Measurements from ENCODE around the gene CDK5RAP1. TPM values are rescaled to one million over a fixed set of nuclear protein-coding genes. Genes with fewer than 3 reads are reported as not detected.

Gene CDK5RAP1
- total and polyA plus RNA-seq, 2 of the 8 experiments (the other 6 are each of a cell fraction or from before 2014, with no cell fraction given), result 37.8 to 46.6 TPM

GRCh38 chr20:33316958-33317357, 84.4 kb downstream of the CDK5RAP1 start:
- H3K79me1 ChIP-seq (ENCODE audit: low read depth, low read length), result no peaks in the 10 kb centered on the region
- no peaks in the 10 kb centered on the region for H3K36me3 ChIP-seq (ENCODE audit: control insufficient read depth in 2 of 4, insufficient read depth in 4 of 4, low read length in 3 of 4)
- H2BK5ac ChIP-seq (ENCODE audit: low read depth, low read length), result no peak overlapping the region; the same call in 1 of the 2 replicates
- H3K23ac ChIP-seq (ENCODE audit: insufficient read length), result no peak overlapping the region
- H4K91ac ChIP-seq (replicated peaks; ENCODE audit: insufficient read length, low read length), result no peak overlapping the region
- no peak overlapping the region for H2BK12ac ChIP-seq (ENCODE audit: low read depth, low read length)
- no peak overlapping the region for H2BK15ac ChIP-seq (ENCODE audit: low read length)
- no peak overlapping the region for H2BK20ac ChIP-seq (ENCODE audit: low read length)
- H3K4me1 ChIP-seq (replicated peaks in 1 of 4; ENCODE audit: control insufficient read depth in 3 of 4, insufficient read depth in 4 of 4, low read length in 3 of 4), result no peaks in the 10 kb centered on the region
- CTCF ChIA-PET (ENCODE audit: partially characterized antibody), result interaction anchor here (1.1 to 4.3 kb wide), 5 partner anchors 9 to 99 kb away, joined by 3 to 21 read pairs (median 3); no protein-coding TSS in a partner anchor
- no peak overlapping the region for H2AK5ac ChIP-seq (ENCODE audit: low read depth, low read length)
- H4K5ac ChIP-seq (ENCODE audit: insufficient read length, low read depth, low read length), result no peak overlapping the region
- H3K23me2 ChIP-seq (ENCODE audit: low read depth, low read length), result no peaks in the 10 kb centered on the region
- no peak overlapping the region for H3K4me3 ChIP-seq (ENCODE audit: extremely low read depth in 1 of 4, insufficient read depth in 2 of 4, low read depth in 3 of 4, low read length in 4 of 4)
- FAIRE-seq (no peak), DNase-seq (ENCODE audit: low read depth in 1 of 2, low spot score in 2 of 2) (no peak)
- 87% methylated on average over 3 of the region's 3 CpGs; no CpG with 5 or more reads in 1 of the 2 experiments for WGBS, 2 experiments (ENCODE audit: extremely low coverage in 1 of 2, insufficient coverage in 1 of 2, insufficient read length in 1 of 2, insufficient replicate concordance in 2 of 2, low coverage in 1 of 2, low lambda C conversion rate in 2 of 2, missing lambda C conversion rate in 1 of 2)
- H3K4ac ChIP-seq (replicated peaks; ENCODE audit: insufficient read length, low read depth, low read length), result no peak overlapping the region
- POLR2A ChIA-PET (ENCODE audit: partially characterized antibody), result no interaction called here
- H3K9ac ChIP-seq (replicated peaks in 1 of 4; ENCODE audit: extremely low read depth in 1 of 4, low read depth in 3 of 4, low read length in 3 of 4), result no peak overlapping the region
- H3K4me2 ChIP-seq (ENCODE audit: insufficient read depth in 1 of 2, low read depth in 2 of 2, low read length in 2 of 2), result no peak overlapping the region
- H3K56ac ChIP-seq (replicated peaks; ENCODE audit: insufficient read length, low read depth, low read length), result no peak overlapping the region
- H2AFZ ChIP-seq (ENCODE audit: low read length), result no peak overlapping the region
- H3K18ac ChIP-seq (ENCODE audit: extremely low read depth, low read length), result no peak overlapping the region
- H3K79me2 ChIP-seq (ENCODE audit: control insufficient read depth in 1 of 2, insufficient read depth in 2 of 2, low read length in 2 of 2), result no peaks in the 10 kb centered on the region
- H4K20me1 ChIP-seq (replicated peaks in 1 of 2; ENCODE audit: control insufficient read depth in 1 of 2, insufficient read depth in 2 of 2, low read length in 2 of 2), result no peaks in the 10 kb centered on the region
- H3K27ac ChIP-seq (ENCODE audit: low read depth, low read length), result no peak overlapping the region
- no peaks in the 10 kb centered on the region; a peak in 2 of 7 replicates for H3K27me3 ChIP-seq (replicated peaks in 1 of 4; ENCODE audit: control insufficient read depth in 3 of 4, extremely low read depth in 1 of 4, insufficient read depth in 3 of 4, low read length in 3 of 4)
- no peaks in the 10 kb centered on the region for H3K9me3 ChIP-seq (ENCODE audit: insufficient read depth in 2 of 2, low read depth in 1 of 2, low read length in 1 of 2)
- no peak overlapping the region for H4K8ac ChIP-seq (ENCODE audit: extremely low read depth, insufficient read depth, low read length)
- no peak overlapping the region for H2BK120ac ChIP-seq (replicated peaks; ENCODE audit: low read depth, low read length)
- no peak overlapping the region for H3K14ac ChIP-seq (ENCODE audit: insufficient read length)
- no peak for TF ChIP-seq TAF1 (IDR thresholded peaks at IDR 0.05; ENCODE audit: low read depth, low read length)
- TF ChIP-seq BRCA1 (IDR thresholded peaks at IDR 0.05; ENCODE audit: low read depth, low read length), result no peak
- TF ChIP-seq GTF2F1 (IDR thresholded peaks at IDR 0.05; ENCODE audit: borderline replicate concordance, low read depth, low read length), result no peak
- no peak for TF ChIP-seq ATF2 (IDR thresholded peaks at IDR 0.05; ENCODE audit: low read length)
- TF ChIP-seq JUN (IDR thresholded peaks at IDR 0.05; ENCODE audit: low read depth, low read length), result no peak
- no peak for TF ChIP-seq YY1 (IDR thresholded peaks at IDR 0.05; ENCODE audit: low read depth, low read length)
- TF ChIP-seq CREB1 (IDR thresholded peaks at IDR 0.05), result no peak
- no peak for TF ChIP-seq CHD2 (IDR thresholded peaks at IDR 0.05; ENCODE audit: low read length)
- TF ChIP-seq TCF12 (IDR thresholded peaks at IDR 0.05; ENCODE audit: low read depth, low read length), result no peak
- TF ChIP-seq EZH2 (IDR thresholded peaks at IDR 0.05; ENCODE audit: low read depth, low read length, severe bottlenecking), result no peak
- TF ChIP-seq EGR1 (IDR thresholded peaks at IDR 0.05; ENCODE audit: borderline replicate concordance, low read depth, low read length), result no peak
- TF ChIP-seq NRF1 (IDR thresholded peaks at IDR 0.05; ENCODE audit: low read depth, low read length), result no peak
- no peak for TF ChIP-seq KDM5A (IDR thresholded peaks at IDR 0.05; ENCODE audit: low read length)
- TF ChIP-seq RAD21 (IDR thresholded peaks at IDR 0.05 in 1 of 2, conservative IDR thresholded peaks at IDR 0.05 in 1 of 2; ENCODE audit: low read depth in 2 of 2, low read length in 2 of 2), result no peak

Measured in H1 (cell line).